Measurements from ENCODE around the gene MLNR. TPM values are rescaled to one million over a fixed set of nuclear protein-coding genes. Genes with fewer than 3 reads are reported as not detected.

Gene MLNR
- total RNA-seq, 1 experiment from 2014 or later, result not detected

- DNase-seq (ENCODE audit: low spot score) (peak; percentile 38), ATAC-seq (peak; percentile 5; the same call in 1 of the 2 replicates)
- TF ChIP-seq, protein P1, sequence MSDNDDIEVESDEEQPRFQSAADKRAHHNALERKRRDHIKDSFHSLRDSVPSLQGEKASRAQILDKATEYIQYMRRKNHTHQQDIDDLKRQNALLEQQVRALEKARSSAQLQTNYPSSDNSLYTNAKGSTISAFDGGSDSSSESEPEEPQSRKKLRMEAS (CRISPR knock-in tag; IDR thresholded peaks at IDR 0.05), result peak; percentile 31; the same call in 1 of the 2 replicates
- TF ChIP-seq, protein P2, sequence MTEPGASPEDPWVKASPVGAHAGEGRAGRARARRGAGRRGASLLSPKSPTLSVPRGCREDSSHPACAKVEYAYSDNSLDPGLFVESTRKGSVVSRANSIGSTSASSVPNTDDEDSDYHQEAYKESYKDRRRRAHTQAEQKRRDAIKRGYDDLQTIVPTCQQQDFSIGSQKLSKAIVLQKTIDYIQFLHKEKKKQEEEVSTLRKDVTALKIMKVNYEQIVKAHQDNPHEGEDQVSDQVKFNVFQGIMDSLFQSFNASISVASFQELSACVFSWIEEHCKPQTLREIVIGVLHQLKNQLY (CRISPR knock-in tag; IDR thresholded peaks at IDR 0.05), result no peak
- Mint-ChIP-seq H3K4me1 (peaks cover 42% of the 10 kb centered on the region), H3K36me3 (0 out of 2 replicates have a peak, but pooled peaks cover 3% of the 10 kb centered on the region), H3K4me3 (peak overlapping the region; percentile 65), H3K9me3 (no peaks in the 10 kb centered on the region), H3K27me3 (ENCODE audit: low read depth) (peaks cover 81% of the 10 kb centered on the region), H3K27ac (no peak overlapping the region)
- POLR2A ChIA-PET, result no interaction called here
- CTCF ChIA-PET, result interaction anchor here (1.1 to 1.7 kb wide), 2 partner anchors 63 to 119 kb away, joined by 3 read pairs; no protein-coding TSS in a partner anchor
These were observed 1.6 kb upstream of the MLNR start for GRCh38 chr13:49218493-49219051.

DNA sequence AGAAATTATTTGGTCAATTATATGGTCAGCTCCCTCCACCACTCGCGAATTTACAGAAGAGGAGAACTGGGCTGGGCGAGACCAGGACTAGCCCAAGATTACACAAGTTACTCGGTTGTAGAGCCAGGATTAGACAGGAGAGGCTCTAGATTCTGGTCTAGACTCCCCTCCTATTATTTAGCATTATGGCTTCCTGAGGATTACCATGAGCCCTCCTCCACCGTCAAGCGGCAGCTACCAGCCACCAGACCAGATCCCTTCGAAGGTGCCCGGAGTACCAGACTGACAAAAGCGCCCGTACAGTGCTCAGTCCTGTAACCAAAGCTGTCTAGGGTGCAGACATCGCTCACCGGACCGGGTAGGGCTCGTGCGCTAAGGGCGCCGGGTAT lies 497 bp upstream of the MLNR start:
- Mint-ChIP-seq H3K9me3 (no peaks in the 10 kb centered on the region), H3K36me3 (0 out of 2 replicates have a peak, but pooled peaks cover 3% of the 10 kb centered on the region), H3K27me3 (ENCODE audit: low read depth) (peaks cover 91% of the 10 kb centered on the region), H3K4me3 (peak overlapping the region; percentile 65), H3K27ac (no peak overlapping the region), H3K4me1 (peaks cover 31% of the 10 kb centered on the region)
- CTCF ChIA-PET, result interaction anchor here (1.0 kb wide), 3 partner anchors 9 to 61 kb away, joined by 3 to 4 read pairs (median 3); no protein-coding TSS in a partner anchor
- no peak; the same call in 1 of the 2 replicates for ATAC-seq
- DNase-seq (ENCODE audit: low spot score), result no peak
- POLR2A ChIA-PET, result no interaction called here
- TF ChIP-seq ZSCAN18 (CRISPR knock-in tag; IDR thresholded peaks at IDR 0.05) (no peak), CBFB (CRISPR knock-in tag; IDR thresholded peaks at IDR 0.05; ENCODE audit: low read depth) (0 out of 2 replicates have a peak, but pooled peaks have one; percentile 11), ZNF425 (CRISPR knock-in tag; conservative IDR thresholded peaks at IDR 0.05) (no peak), NFATC4 (CRISPR knock-in tag; IDR thresholded peaks at IDR 0.05) (no peak), RELA (CRISPR knock-in tag; IDR thresholded peaks at IDR 0.05; ENCODE audit: borderline replicate concordance) (no peak)
- TF ChIP-seq, protein P1 (CRISPR knock-in tag; IDR thresholded peaks at IDR 0.05), result no peak
- TF ChIP-seq, protein P3, sequence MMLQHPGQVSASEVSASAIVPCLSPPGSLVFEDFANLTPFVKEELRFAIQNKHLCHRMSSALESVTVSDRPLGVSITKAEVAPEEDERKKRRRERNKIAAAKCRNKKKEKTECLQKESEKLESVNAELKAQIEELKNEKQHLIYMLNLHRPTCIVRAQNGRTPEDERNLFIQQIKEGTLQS (CRISPR knock-in tag; conservative IDR thresholded peaks at IDR 0.05), result no peak

DNA sequence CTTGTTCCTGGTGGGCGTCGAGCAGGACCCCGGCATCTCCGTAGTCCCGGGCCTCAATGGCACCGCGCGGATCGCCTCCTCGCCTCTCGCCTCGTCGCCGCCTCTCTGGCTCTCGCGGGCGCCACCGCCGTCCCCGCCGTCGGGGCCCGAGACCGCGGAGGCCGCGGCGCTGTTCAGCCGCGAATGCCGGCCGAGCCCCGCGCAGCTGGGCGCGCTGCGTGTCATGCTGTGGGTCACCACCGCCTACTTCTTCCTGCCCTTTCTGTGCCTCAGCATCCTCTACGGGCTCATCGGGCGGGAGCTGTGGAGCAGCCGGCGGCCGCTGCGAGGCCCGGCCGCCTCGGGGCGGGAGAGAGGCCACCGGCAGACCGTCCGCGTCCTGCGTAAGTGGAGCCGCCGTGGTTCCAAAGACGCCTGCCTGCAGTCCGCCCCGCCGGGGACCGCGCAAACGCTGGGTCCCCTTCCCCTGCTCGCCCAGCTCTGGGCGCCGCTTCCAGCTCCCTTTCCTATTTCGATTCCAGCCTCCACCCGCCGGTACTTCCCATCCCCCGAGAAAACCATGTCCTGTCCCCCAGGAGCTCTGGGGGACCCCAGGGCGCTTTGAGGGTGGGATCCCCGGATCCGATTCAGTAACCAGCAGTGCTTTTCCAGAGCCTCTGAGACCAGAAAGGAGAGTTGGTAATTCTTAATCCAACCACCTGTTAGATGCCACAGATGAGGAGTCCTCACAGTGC lies 885 bp downstream of the MLNR start:
- H3K27me3 Mint-ChIP-seq (ENCODE audit: low read depth), result peaks cover 95% of the 10 kb centered on the region
- TF ChIP-seq ZNF281 (CRISPR knock-in tag; IDR thresholded peaks at IDR 0.05) (no peak), ZSCAN18 (CRISPR knock-in tag; IDR thresholded peaks at IDR 0.05) (no peak), RELA (CRISPR knock-in tag; IDR thresholded peaks at IDR 0.05; ENCODE audit: borderline replicate concordance) (no peak), NR1H2 (CRISPR knock-in tag; IDR thresholded peaks at IDR 0.05) (no peak), CREM (CRISPR knock-in tag; IDR thresholded peaks at IDR 0.05) (0 out of 2 replicates have a peak, but pooled peaks have one; percentile 0), ZNF138 (CRISPR knock-in tag; conservative IDR thresholded peaks at IDR 0.05) (0 out of 2 replicates have a peak, but pooled peaks have one; percentile 4), ZNF263 (CRISPR knock-in tag; IDR thresholded peaks at IDR 0.05; ENCODE audit: low read depth) (no peak), NFYB (CRISPR knock-in tag; conservative IDR thresholded peaks at IDR 0.05; ENCODE audit: low read depth) (no peak), HMGXB4 (CRISPR knock-in tag; IDR thresholded peaks at IDR 0.05) (no peak)

More for the DNA sequence above, 885 bp downstream of the MLNR start:
- peak overlapping the region; percentile 69 for H3K4me3 Mint-ChIP-seq
- peaks cover 23% of the 10 kb centered on the region for H3K4me1 Mint-ChIP-seq
- H3K27ac Mint-ChIP-seq, result no peak overlapping the region
- ATAC-seq (peak; percentile 8), DNase-seq (ENCODE audit: low spot score) (peak; percentile 40)
- H3K9me3 Mint-ChIP-seq, result no peaks in the 10 kb centered on the region
- ChIA-PET CTCF (interaction anchor here (0.6 to 1.2 kb wide), 2 partner anchors 27 to 60 kb away, joined by 3 to 4 read pairs; partner anchors contain the start of gene CDADC1), POLR2A (no interaction called here)
- 0 out of 2 replicates have a peak, but pooled peaks cover 3% of the 10 kb centered on the region for H3K36me3 Mint-ChIP-seq
